ENCODE results near the gene SCYL1. TPM values are rescaled to one million over a fixed set of nuclear protein-coding genes. Genes with fewer than 3 reads are reported as not detected.
"Not testable (repeated sequence)": the region's sequence is repeated elsewhere in the genome, so short reads cannot be mapped to it uniquely, and the experiment has no call there.

The SCYL1 gene
- total RNA-seq, 1 donor from 2014 or later: 74.4 TPM

- peak; percentile 2 for ATAC-seq
- intact Hi-C loops (cut with DNase I): loop anchor here (5.0 kb wide), 1 partner anchor 35 kb away; no protein-coding TSS in a partner anchor
- Histone ChIP-seq H3K4me1 (peaks cover 37% of the 10 kb centered on the region), H3K36me3 (peaks cover 49% of the 10 kb centered on the region), H3K27ac (peak overlapping the region; percentile 100), H3K27me3 (no peaks in the 10 kb centered on the region), H3K4me3 (peak overlapping the region; percentile 79), H3K9me3 (no peaks in the 10 kb centered on the region)
- no peak for TF ChIP-seq CTCF (IDR thresholded peaks at IDR 0.05)
- DNase-seq: peak; percentile 67
Measured at GRCh38 chr11:65506772-65507505, 17.9 kb upstream of the SCYL1 start.

- not testable (repeated sequence) for H3K4me3 ChIP-seq, H3K27ac ChIP-seq, H3K27me3 ChIP-seq, H3K36me3 ChIP-seq, H3K9me3 ChIP-seq, ATAC-seq
- H3K4me1 ChIP-seq: peaks cover 11% of the 10 kb centered on the region
- DNase-seq: peak; percentile 33
- intact Hi-C loops (cut with DNase I): loop anchor here (10.0 kb wide), 1 partner anchor 138 kb away; no protein-coding TSS in a partner anchor
Measured at GRCh38 chr11:65512311-65512710, 12.6 kb upstream of the SCYL1 start.

GRCh38 chr11:65516135-65516968 is 8.5 kb upstream of the SCYL1 start:
- H3K9me3 ChIP-seq: no peaks in the 10 kb centered on the region
- no peak for TF ChIP-seq CTCF (IDR thresholded peaks at IDR 0.05)
- intact Hi-C loops (cut with DNase I): loop anchor here (10.0 kb wide), 1 partner anchor 142 kb away; no protein-coding TSS in a partner anchor
- H3K4me3 ChIP-seq: no peak overlapping the region
- no peak overlapping the region for H3K27ac ChIP-seq
- DNase-seq (peak; percentile 28), ATAC-seq (no peak)
- H3K4me1 ChIP-seq: no peaks in the 10 kb centered on the region
- no peaks in the 10 kb centered on the region for H3K36me3 ChIP-seq
- no peaks in the 10 kb centered on the region for H3K27me3 ChIP-seq

GRCh38 chr11:65518941-65519549 is 5.8 kb upstream of the SCYL1 start:
- H3K9me3 ChIP-seq, H3K27me3 ChIP-seq, DNase-seq, H3K36me3 ChIP-seq, ATAC-seq, H3K4me3 ChIP-seq, H3K27ac ChIP-seq: not testable (repeated sequence)
- intact Hi-C loops (cut with DNase I): loop anchor here (10.0 kb wide), 1 partner anchor 144 kb away; no protein-coding TSS in a partner anchor
- peaks cover 23% of the 10 kb centered on the region for H3K4me1 ChIP-seq

- H3K4me3 ChIP-seq; H3K36me3 ChIP-seq; ATAC-seq; H3K9me3 ChIP-seq; intact Hi-C loops (cut with DNase I); H3K27ac ChIP-seq; H3K27me3 ChIP-seq: not testable (repeated sequence)
- H3K4me1 ChIP-seq: peaks cover 39% of the 10 kb centered on the region
- DNase-seq: peak; percentile 69
Measured at GRCh38 chr11:65521777-65522521, 2.9 kb upstream of the SCYL1 start.

- intact Hi-C loops (cut with DNase I); H3K27me3 ChIP-seq; H3K27ac ChIP-seq; ATAC-seq; H3K9me3 ChIP-seq; H3K4me3 ChIP-seq: not testable (repeated sequence)
- peaks cover 39% of the 10 kb centered on the region for H3K4me1 ChIP-seq
- DNase-seq: peak; percentile 22
- H3K36me3 ChIP-seq: peaks cover 18% of the 10 kb centered on the region
Measured at GRCh38 chr11:65522718-65523630, 1.9 kb upstream of the SCYL1 start.

- Histone ChIP-seq H3K4me1 (peaks cover 39% of the 10 kb centered on the region), H3K36me3 (peaks cover 18% of the 10 kb centered on the region)
- H3K27ac ChIP-seq; H3K27me3 ChIP-seq; ATAC-seq; intact Hi-C loops (cut with DNase I); H3K9me3 ChIP-seq; H3K4me3 ChIP-seq: not testable (repeated sequence)
- DNase-seq: peak; percentile 46
Measured at GRCh38 chr11:65523631-65523968, 1.3 kb upstream of the SCYL1 start.
